DOHH2 (cell line): ENCODE data around the gene IFNA13.
"Not testable (repeated sequence)": the region's sequence is repeated elsewhere in the genome, so short reads cannot be mapped to it uniquely, and the experiment has no call there.

ENCODE experiments used
- H3F3A ChIP-seq: fragments of 200-600 bp; sonication (generic), shearing (Covaris generic); 2 replicates; pipeline ENCODE4 v1.6.0; 2016; ENCODE audit warnings: antibody characterized with exemption, mild to moderate bottlenecking; ENCODE audit not compliant: control insufficient read depth, insufficient read depth
- H3K27ac ChIP-seq: fragments of 200-600 bp; sonication (generic); 2 replicates; pipeline ENCODE4 v1.5.1; 2014; ENCODE audit warnings: low read depth, mild to moderate bottlenecking, low read length, moderate library complexity
- H3K27me3 ChIP-seq: fragments of 200-600 bp; sonication (generic); 2 replicates; pipeline ENCODE4 v1.6.1; 2014; ENCODE audit warnings: mild to moderate bottlenecking, low read length, mixed read lengths; ENCODE audit not compliant: control insufficient read depth
- H3K36me3 ChIP-seq: fragments of 200-600 bp; sonication (generic); 2 replicates; pipeline ENCODE4 v1.6.1; 2014; ENCODE audit warnings: mild to moderate bottlenecking, low read length, moderate library complexity, mixed read lengths; ENCODE audit not compliant: control insufficient read depth
- H3K4me1 ChIP-seq: fragments of 200-600 bp; sonication (generic); 2 replicates; pipeline ENCODE4 v1.6.1; 2014; ENCODE audit warnings: mild to moderate bottlenecking, low read length, mixed read lengths; ENCODE audit not compliant: control insufficient read depth
- H3K4me2 ChIP-seq: fragments of 200-600 bp; sonication (generic); 2 replicates; pipeline ENCODE4 v1.6.0; 2014; ENCODE audit warnings: mild to moderate bottlenecking, low read length, moderate library complexity
- H3K4me3 ChIP-seq: fragments of 200-600 bp; sonication (generic); 2 replicates; pipeline ENCODE4 v1.5.1; 2014; ENCODE audit warnings: mild to moderate bottlenecking, low read length, mixed read lengths
- H3K79me2 ChIP-seq: fragments of 200-600 bp; sonication (generic); 2 replicates; pipeline ENCODE4 v1.6.1; 2014; ENCODE audit warnings: mild to moderate bottlenecking, low read length, mixed read lengths; ENCODE audit not compliant: control insufficient read depth
- H3K9me2 ChIP-seq: fragments of 200-600 bp; sonication (generic); replicated peaks from 2 replicates; pipeline ENCODE4 v1.6.1; 2014; ENCODE audit warnings: mild to moderate bottlenecking, low read length, mixed read lengths; ENCODE audit not compliant: control insufficient read depth
- H3K9me3 ChIP-seq: fragments of 200-600 bp; sonication (generic); 2 replicates; pipeline ENCODE4 v1.6.1; 2014; ENCODE audit warnings: antibody characterized with exemption, low read length, mixed read lengths; ENCODE audit not compliant: control insufficient read depth, insufficient read depth
- H4K20me1 ChIP-seq: fragments of 200-600 bp; sonication (generic); 2 replicates; pipeline ENCODE4 v1.6.0; 2014; ENCODE audit warnings: low read depth, mild to moderate bottlenecking, antibody characterized with exemption, low read length, moderate library complexity; ENCODE audit not compliant: control insufficient read depth, insufficient read depth
- CTCF ChIP-seq: fragments of 200-600 bp; sonication (generic); IDR thresholded peaks from one replicate; pipeline ENCODE4 v1.5.1; 2014; ENCODE audit warnings: antibody characterized with exemption, mild to moderate bottlenecking, low read depth, low read length; ENCODE audit not compliant: poor library complexity, severe bottlenecking
- EZH2phosphoT487 ChIP-seq: fragments of 200-600 bp; sonication (generic); IDR thresholded peaks from 2 replicates; pipeline ENCODE4 v1.6.1; 2017; ENCODE audit warnings: borderline replicate concordance, mild to moderate bottlenecking, antibody characterized with exemption, low read length, moderate library complexity, mixed read lengths

IFNA13 gene

DNA sequence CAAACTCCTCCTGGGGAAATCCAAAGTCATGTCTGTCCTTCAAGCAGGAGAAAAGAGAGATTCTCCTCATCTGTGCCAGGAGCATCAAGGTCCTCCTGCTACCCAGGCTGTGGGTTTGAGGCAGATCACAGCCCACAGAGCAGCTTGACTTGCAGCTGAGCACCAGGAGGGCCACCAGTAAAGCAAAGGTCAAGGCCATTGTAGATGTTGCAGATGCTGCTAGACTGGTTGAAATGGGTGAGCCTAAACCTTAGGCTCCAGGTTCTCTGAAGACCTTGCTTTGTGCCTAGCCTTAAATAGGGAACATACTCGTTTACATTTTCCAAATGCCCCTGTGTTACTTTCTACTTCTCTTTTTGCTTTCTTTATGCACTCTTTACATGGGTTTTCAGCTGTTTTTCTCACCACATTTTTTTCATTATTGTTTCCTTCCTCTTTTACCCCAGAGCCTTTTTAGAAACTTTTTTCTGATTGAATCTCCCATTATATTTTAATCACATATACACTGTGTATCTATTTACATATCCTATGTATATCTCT, 17.3 kb upstream of the IFNA13 start, which contains the start of gene IFNA2:
Gene IFNA2, minus strand, starts transcription at position 268 of the 540 bp plus-strand sequence. Its CDS starts 69 bp downstream, at position 199.
- Histone ChIP-seq H3K79me2 (no peaks in the 10 kb centered on the region), H3K4me2 (no peak within 1 kb of the TSS), H3K9me2 (no peaks in the 10 kb centered on the region), H3K36me3 (no peaks in the 10 kb centered on the region), H3K4me1 (peaks cover 5% of the 10 kb centered on the region), H3K4me3 (no peak within 1 kb of the TSS), H3F3A (no peaks in the 10 kb centered on the region), H3K9me3 (no peaks in the 10 kb centered on the region), H3K27ac (no peak within 1 kb of the TSS), H3K27me3 (peaks cover 31% of the 10 kb centered on the region), H4K20me1 (no peaks in the 10 kb centered on the region)
- TF ChIP-seq CTCF = no peak
- no peak for TF ChIP-seq EZH2phosphoT487

DNA sequence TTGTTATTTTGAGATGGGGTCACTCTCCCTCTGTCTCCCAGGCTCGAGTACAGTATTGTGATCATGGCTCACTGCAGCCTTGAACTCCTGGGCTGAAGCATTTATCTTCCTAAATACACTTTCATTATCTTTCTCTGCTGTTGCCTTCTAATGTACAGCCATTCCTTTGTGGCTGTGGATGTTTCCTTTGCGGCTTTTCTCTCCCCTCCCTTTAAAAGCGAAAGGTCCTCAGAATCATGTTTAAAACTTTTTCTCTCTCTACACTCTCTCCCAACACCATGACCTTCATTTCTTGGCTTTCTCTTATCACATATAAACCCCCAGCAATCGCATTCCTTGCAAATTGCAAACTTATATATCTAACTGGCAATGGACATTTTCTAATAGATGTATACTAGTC, 15.8 kb upstream of the IFNA13 start:
- Histone ChIP-seq H3K79me2 (no peaks in the 10 kb centered on the region), H3K36me3 (no peaks in the 10 kb centered on the region), H3K4me2 (no peak overlapping the region), H3K9me2 (no peaks in the 10 kb centered on the region), H3F3A (no peaks in the 10 kb centered on the region), H3K9me3 (no peaks in the 10 kb centered on the region), H3K4me1 (peaks cover 5% of the 10 kb centered on the region), H4K20me1 (no peaks in the 10 kb centered on the region), H3K27ac (no peak overlapping the region), H3K27me3 (peaks cover 28% of the 10 kb centered on the region), H3K4me3 (no peak overlapping the region)
- TF ChIP-seq EZH2phosphoT487 (no peak), CTCF (no peak)

- Histone ChIP-seq H3K4me2 (no peak overlapping the region), H3F3A (no peaks in the 10 kb centered on the region), H3K9me2 (no peaks in the 10 kb centered on the region), H3K4me3 (no peak overlapping the region), H3K27ac (no peak overlapping the region), H3K36me3 (no peaks in the 10 kb centered on the region), H4K20me1 (no peaks in the 10 kb centered on the region), H3K79me2 (no peaks in the 10 kb centered on the region), H3K9me3 (no peaks in the 10 kb centered on the region), H3K27me3 (peaks cover 28% of the 10 kb centered on the region), H3K4me1 (peaks cover 5% of the 10 kb centered on the region)
- TF ChIP-seq CTCF (no peak), EZH2phosphoT487 (no peak)
Observed at GRCh38 chr9:21381448-21382339, 13.8 kb upstream of the IFNA13 start.

- not testable (repeated sequence) for H3K27me3 ChIP-seq, H3K36me3 ChIP-seq
Observed at GRCh38 chr9:21371467-21371866, 3.6 kb upstream of the IFNA13 start.

GRCh38 chr9:21367169-21367568, 688 bp downstream of the IFNA13 start:
- not testable (repeated sequence) for H3K9me3 ChIP-seq, H3K4me2 ChIP-seq, H4K20me1 ChIP-seq

More at GRCh38 chr9:21371467-21371866, 3.6 kb upstream of the IFNA13 start:
- not testable (repeated sequence) for H3F3A ChIP-seq, H3K9me3 ChIP-seq, H3K79me2 ChIP-seq, H4K20me1 ChIP-seq, H3K4me1 ChIP-seq, H3K4me2 ChIP-seq, H3K9me2 ChIP-seq, H3K27ac ChIP-seq, H3K4me3 ChIP-seq

More at GRCh38 chr9:21367169-21367568, 688 bp downstream of the IFNA13 start:
- H3K79me2 ChIP-seq, H3K4me3 ChIP-seq, H3K27me3 ChIP-seq, H3K27ac ChIP-seq, H3K9me2 ChIP-seq, H3K4me1 ChIP-seq, H3K36me3 ChIP-seq, H3F3A ChIP-seq: not testable (repeated sequence)
